Mammary microvascular endothelial cell (primary cell): ENCODE results near the gene RHOXF2B. TPM values are rescaled to one million over a fixed set of nuclear protein-coding genes. Genes with fewer than 3 reads are reported as not detected.

Source experiments
- total RNA-seq: library from RNA; depleted of rRNA; stranded (reverse); fragments of >200 nt; gene quantifications from 2 replicates; pipeline ENCODE4 v1.2.3, GENCODE V29; 2015

The RHOXF2B gene
- not detected in 2 replicates for total RNA-seq

DNA sequence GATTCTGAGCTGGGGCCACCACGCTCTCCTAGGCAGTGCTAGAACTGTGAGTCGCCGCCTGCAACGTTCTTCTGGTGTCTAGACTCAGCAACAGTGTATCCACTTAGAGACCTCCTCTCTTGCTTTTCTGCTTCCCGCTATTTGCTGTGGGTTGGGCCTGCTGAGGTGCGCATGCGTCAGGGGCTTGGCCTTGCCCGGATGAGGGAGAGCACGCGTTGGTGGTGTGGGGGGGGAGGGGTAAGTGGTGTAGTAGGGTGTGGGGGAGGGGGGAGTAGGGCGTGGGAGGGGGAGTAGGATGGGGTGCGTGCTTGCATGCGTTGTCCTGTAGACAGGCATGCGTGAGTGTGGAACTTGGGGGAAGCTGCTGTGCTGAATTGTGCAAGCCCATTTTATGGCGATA lies at the start of gene RHOXF2B:
RHOXF2B (minus strand) TSS at position 101 of the 400 bp plus-strand sequence. CDS start 138 bp downstream, outside the sequence.

GRCh38 chrX:120115438-120115963 lies 38.0 kb upstream of the RHOXF2B start, which contains the start of gene RHOXF1:
Gene RHOXF1, minus strand, starts transcription at chrX:120115913. Its CDS starts 51 bp downstream, at chrX:120115862.

Other genes with a start within 250 kb of the RHOXF2B start
- gene UPF3B, start 224.7 kb downstream of the RHOXF2B start, total RNA-seq: 1.7 and 2.1 TPM in 2 replicates
- gene RNF113A, start 206.0 kb downstream of the RHOXF2B start, total RNA-seq: 13.8 and 14.9 TPM in 2 replicates
- 79.8 and 88.5 TPM in 2 replicates for gene NDUFA1, start 205.9 kb downstream of the RHOXF2B start, total RNA-seq
- gene AKAP14, start 181.8 kb downstream of the RHOXF2B start, total RNA-seq: not detected in 2 replicates
- 4.3 and 4.7 TPM in 2 replicates for gene NKAP, start 133.9 kb downstream of the RHOXF2B start, total RNA-seq
- gene RHOXF1, start 38.2 kb upstream of the RHOXF2B start, total RNA-seq: not detected in 2 replicates
- gene RHOXF2, start 80.9 kb upstream of the RHOXF2B start, total RNA-seq: not detected in 2 replicates
- 13.7 and 14.3 TPM in 2 replicates for gene ZBTB33, start 173.1 kb upstream of the RHOXF2B start, total RNA-seq
- not detected in 2 replicates for gene TMEM255A, start 233.8 kb upstream of the RHOXF2B start, total RNA-seq